CD4-positive, CD25-positive, alpha-beta regulatory T cell (primary cell): ENCODE data around the gene PARVA. TPM values are rescaled to one million over a fixed set of nuclear protein-coding genes. Genes with fewer than 3 reads are reported as not detected.
"Not testable (repeated sequence)": the region's sequence is repeated elsewhere in the genome, so short reads cannot be mapped to it uniquely, and the experiment has no call there.

Source experiments
- ATAC-seq, 2 donors: fragments of 150-1000 bp; cut with Tn5 transposase; one replicate each; pipeline ENCODE4 v1.10.0; 2021; ENCODE audit warnings: low read depth in 2 of 2, moderate number of reproducible peaks in 2 of 2, moderate library complexity in 1 of 2
- DNase-seq, 3 donors: peaks; one replicate each; pipeline versions ENCODE4 v3.0.0 to v3.0.0-alpha.2; 2012 to 2022; ENCODE audit warnings: mixed read lengths in 1 of 3
- H3K27ac ChIP-seq: one replicate; pipeline ENCODE4 v1.7.0; 2013; ENCODE audit warnings: mild to moderate bottlenecking, low read length; ENCODE audit not compliant: insufficient read depth, poor library complexity, severe bottlenecking
- H3K27me3 ChIP-seq: one replicate; pipeline ENCODE4 v1.7.0; 2013; ENCODE audit warnings: low read length; ENCODE audit not compliant: control insufficient read depth, insufficient read depth
- H3K36me3 ChIP-seq: one replicate; pipeline ENCODE4 v1.7.0; 2013; ENCODE audit warnings: mild to moderate bottlenecking, low read length, moderate library complexity; ENCODE audit not compliant: control insufficient read depth, insufficient read depth
- H3K4me1 ChIP-seq: 2 replicates; pipeline ENCODE4 v1.7.0; 2013; ENCODE audit warnings: mild to moderate bottlenecking, low read length; ENCODE audit not compliant: insufficient read depth, control insufficient read depth, poor library complexity, severe bottlenecking
- H3K4me3 ChIP-seq: one replicate; pipeline ENCODE4 v1.7.0; 2013; ENCODE audit warnings: low read depth, mild to moderate bottlenecking, low read length, moderate library complexity
- H3K9me3 ChIP-seq, 2 experiments: 1 replicate in 1 of 2; 2 replicates in 1 of 2; pipeline ENCODE4 v1.7.0; 2013; ENCODE audit warnings: low read length in 2 of 2, mild to moderate bottlenecking in 1 of 2, moderate library complexity in 1 of 2; ENCODE audit not compliant: control insufficient read depth in 2 of 2
- H3K27ac Mint-ChIP-seq, 3 donors: one replicate each; pipeline ENCODE4 v1.8.0; 2020 to 2022; ENCODE audit warnings: mild to moderate bottlenecking in 3 of 3, mixed read lengths in 3 of 3, moderate library complexity in 2 of 3
- H3K27me3 Mint-ChIP-seq: one replicate; pipeline ENCODE4 v1.8.0; 2022; ENCODE audit warnings: mild to moderate bottlenecking, mixed read lengths
- H3K36me3 Mint-ChIP-seq: one replicate; pipeline ENCODE4 v1.8.0; 2020; ENCODE audit warnings: mixed read lengths
- H3K4me1 Mint-ChIP-seq, 4 donors: one replicate each; pipeline ENCODE4 v1.8.0; 2020 to 2022; ENCODE audit warnings: mixed read lengths in 4 of 4, mild to moderate bottlenecking in 1 of 4
- H3K4me3 Mint-ChIP-seq, 4 donors: one replicate each; pipeline ENCODE4 v1.8.0; 2020 to 2022; ENCODE audit warnings: mild to moderate bottlenecking in 4 of 4, mixed read lengths in 4 of 4, moderate library complexity in 3 of 4
- H3K9me3 Mint-ChIP-seq, 7 donors: one replicate each; pipeline ENCODE4 v1.8.0; 2020 to 2022; ENCODE audit warnings: mixed read lengths in 7 of 7, mild to moderate bottlenecking in 3 of 7, moderate library complexity in 2 of 7
- polyA plus RNA-seq, 4 donors: library from polyadenylated mRNA; unstranded; fragments of 300-500 nt; fragmentation: Illumina TruSeq; gene quantifications; one replicate each; pipeline ENCODE4 v1.2.3, GENCODE V29; 2021
- total RNA-seq: library from RNA; stranded (reverse); gene quantifications from one replicate; pipeline ENCODE4 v1.2.3, GENCODE V29; 2022

Gene PARVA
- total and polyA plus RNA-seq, 5 donors from 2014 or later = 0.09 to 0.31 (median 0.24) TPM; not detected in 1

- H3K36me3 ChIP-seq = no peaks in the 10 kb centered on the region
- DNase-seq (no peak), ATAC-seq (no peak)
- Mint-ChIP-seq H3K4me3 (peak overlapping the region in 3 of 4 donors; percentile 5 to 68 (median 34)), H3K27me3 (no peaks in the 10 kb centered on the region), H3K27ac (peak overlapping the region; percentile 29 to 86 (median 78)), H3K9me3 (peaks cover 0 to 18% (median 2%) of the 10 kb centered on the region in 7 donors), H3K4me1 (peaks cover 27 to 76% (median 47%) of the 10 kb centered on the region in 4 donors), H3K36me3 (peaks cover 14% of the 10 kb centered on the region)
- no peaks in the 10 kb centered on the region for H3K9me3 ChIP-seq
- peaks cover 22% of the 10 kb centered on the region for H3K4me1 ChIP-seq
- H3K27ac ChIP-seq = no peak overlapping the region
- no peaks in the 10 kb centered on the region for H3K27me3 ChIP-seq
- no peak overlapping the region for H3K4me3 ChIP-seq
Measured at GRCh38 chr11:12363373-12363772, 14.0 kb upstream of the PARVA start.

GRCh38 chr11:12365965-12366575 lies 11.3 kb upstream of the PARVA start:
- H3K36me3 ChIP-seq, H3K9me3 ChIP-seq, H3K4me3 ChIP-seq, H3K27me3 ChIP-seq: not testable (repeated sequence)
- peaks cover 0 to 40% (median 15%) of the 10 kb centered on the region in 7 donors for H3K9me3 Mint-ChIP-seq
- peaks cover 14% of the 10 kb centered on the region for H3K27me3 Mint-ChIP-seq
- peaks cover 24 to 76% (median 45%) of the 10 kb centered on the region in 4 donors for H3K4me1 Mint-ChIP-seq
- Histone ChIP-seq H3K27ac (peak overlapping the region; percentile 14), H3K4me1 (peaks cover 22% of the 10 kb centered on the region)
- peak; percentile 63 to 67 for ATAC-seq
- H3K36me3 Mint-ChIP-seq = peaks cover 24% of the 10 kb centered on the region
- H3K27ac Mint-ChIP-seq = peak overlapping the region; percentile 86 to 96 (median 91)
- peak overlapping the region; percentile 56 to 89 (median 76) for H3K4me3 Mint-ChIP-seq
- DNase-seq = peak; percentile 14 to 93 (median 70)

GRCh38 chr11:12367057-12367456 lies 10.3 kb upstream of the PARVA start:
- not testable (repeated sequence) for H3K4me3 Mint-ChIP-seq, ATAC-seq, H3K4me3 ChIP-seq

GRCh38 chr11:12372111-12372510 lies 5.3 kb upstream of the PARVA start:
- no peak for DNase-seq
- Histone ChIP-seq H3K4me1 (peaks cover 2% of the 10 kb centered on the region), H3K27ac (no peak overlapping the region), H3K4me3 (no peak overlapping the region), H3K9me3 (peaks cover 0 to 2% of the 10 kb centered on the region in 2 experiments), H3K27me3 (peaks cover 11% of the 10 kb centered on the region), H3K36me3 (no peaks in the 10 kb centered on the region)
- no peak overlapping the region for H3K27ac Mint-ChIP-seq
- H3K36me3 Mint-ChIP-seq = peaks cover 11% of the 10 kb centered on the region
- peaks cover 0 to 29% (median 16%) of the 10 kb centered on the region in 4 donors for H3K4me1 Mint-ChIP-seq
- ATAC-seq = no peak
- H3K4me3 Mint-ChIP-seq = no peak overlapping the region
- peaks cover 0 to 33% (median 18%) of the 10 kb centered on the region in 7 donors for H3K9me3 Mint-ChIP-seq
- peaks cover 45% of the 10 kb centered on the region for H3K27me3 Mint-ChIP-seq

More at GRCh38 chr11:12367057-12367456, 10.3 kb upstream of the PARVA start:
- H3K27me3 ChIP-seq, H3K27ac ChIP-seq, DNase-seq, H3K9me3 ChIP-seq, H3K36me3 ChIP-seq: not testable (repeated sequence)
- peaks cover 22% of the 10 kb centered on the region for H3K4me1 ChIP-seq
- Mint-ChIP-seq H3K9me3 (peaks cover 0 to 46% (median 15%) of the 10 kb centered on the region in 7 donors), H3K4me1 (peaks cover 14 to 66% (median 41%) of the 10 kb centered on the region in 4 donors), H3K27me3 (peaks cover 14% of the 10 kb centered on the region), H3K36me3 (peaks cover 24% of the 10 kb centered on the region), H3K27ac (peak overlapping the region; percentile 37 to 91 (median 64))

- ATAC-seq (no peak), DNase-seq (no peak)
- H3K9me3 ChIP-seq = no peaks in the 10 kb centered on the region
- Mint-ChIP-seq H3K9me3 (peaks cover 0 to 10% (median 5%) of the 10 kb centered on the region in 7 donors), H3K4me3 (peak overlapping the region in 1 of 4 donors; percentile 64), H3K36me3 (no peaks in the 10 kb centered on the region), H3K27ac (peak overlapping the region in 1 of 3 donors; percentile 64), H3K27me3 (peaks cover 58% of the 10 kb centered on the region), H3K4me1 (peaks cover 0 to 18% (median 8%) of the 10 kb centered on the region in 4 donors)
- no peaks in the 10 kb centered on the region for H3K36me3 ChIP-seq
- H3K27me3 ChIP-seq = peaks cover 33% of the 10 kb centered on the region
- peaks cover 8% of the 10 kb centered on the region for H3K4me1 ChIP-seq
- no peak overlapping the region for H3K4me3 ChIP-seq
- no peak overlapping the region for H3K27ac ChIP-seq
Measured at GRCh38 chr11:12375720-12376119, 1.7 kb upstream of the PARVA start.

- peak in 1 of 2 donors; percentile 11 for ATAC-seq
- H3K27me3 ChIP-seq = peaks cover 33% of the 10 kb centered on the region
- Mint-ChIP-seq H3K9me3 (peaks cover 0 to 7% (median 2%) of the 10 kb centered on the region in 7 donors), H3K27me3 (peaks cover 57% of the 10 kb centered on the region), H3K36me3 (no peaks in the 10 kb centered on the region), H3K4me1 (peaks cover 0 to 18% (median 8%) of the 10 kb centered on the region in 4 donors), H3K4me3 (peak overlapping the region; percentile 68 to 83 (median 78)), H3K27ac (peak overlapping the region in 1 of 3 donors; percentile 64)
- H3K4me1 ChIP-seq = peaks cover 8% of the 10 kb centered on the region
- no peaks in the 10 kb centered on the region for H3K36me3 ChIP-seq
- no peak overlapping the region for H3K4me3 ChIP-seq
- DNase-seq = no peak
- H3K27ac ChIP-seq = no peak overlapping the region
- H3K9me3 ChIP-seq = no peaks in the 10 kb centered on the region
Measured at GRCh38 chr11:12376259-12377081, 901 bp upstream of the PARVA start.

GRCh38 chr11:12377824-12378593 lies 638 bp downstream of the PARVA start:
- Histone ChIP-seq H3K27me3 (peaks cover 33% of the 10 kb centered on the region), H3K4me1 (peaks cover 8% of the 10 kb centered on the region), H3K27ac (no peak overlapping the region), H3K9me3 (no peaks in the 10 kb centered on the region), H3K36me3 (no peaks in the 10 kb centered on the region), H3K4me3 (peak overlapping the region; percentile 24)
- H3K4me1 Mint-ChIP-seq = peaks cover 0 to 18% (median 8%) of the 10 kb centered on the region in 4 donors
- H3K4me3 Mint-ChIP-seq = peak overlapping the region; percentile 55 to 87 (median 74)
- H3K27me3 Mint-ChIP-seq = peaks cover 57% of the 10 kb centered on the region
- H3K9me3 Mint-ChIP-seq = peaks cover 0 to 5% (median 0%) of the 10 kb centered on the region in 7 donors
- no peak for ATAC-seq
- no peak overlapping the region for H3K27ac Mint-ChIP-seq
- H3K36me3 Mint-ChIP-seq = no peaks in the 10 kb centered on the region
- DNase-seq = peak in 1 of 3 donors; percentile 11
